SK-N-SH treated with all-trans-retinoic acid at 6 μM for 48 hours (cell line): ENCODE results near the gene PTPRF.
A peak's percentile ranks its signal among the peaks of the same experiment; 100 is the strongest.

Source experiments
- ATAC-seq: fragments of 200-7000 bp; cut with Tn5 transposase; 3 replicates; pipeline ENCODE4 v1.9.1; 2020; ENCODE audit warnings: mild to moderate bottlenecking, moderate library complexity
- CREB5 ChIP-seq: fragments of 250-450 bp; sonication (Bioruptor Pico); IDR thresholded peaks from 2 replicates; pipeline ENCODE4 v1.5.1; 2020; ENCODE audit warnings: low read depth, mild to moderate bottlenecking, moderate library complexity
- CSRNP3 ChIP-seq: fragments of 250-450 bp; sonication (Bioruptor Pico); IDR thresholded peaks from 2 replicates; pipeline ENCODE4 v1.5.1; 2021; ENCODE audit warnings: mild to moderate bottlenecking, moderate library complexity
- ESRRG ChIP-seq: fragments of 250-450 bp; sonication (Bioruptor Pico); IDR thresholded peaks from 2 replicates; pipeline ENCODE4 v1.6.1; 2021; ENCODE audit warnings: mild to moderate bottlenecking
- ISL1 ChIP-seq: fragments of 250-450 bp; sonication (Bioruptor Pico); IDR thresholded peaks from 2 replicates; pipeline ENCODE4 v2.1.2; 2022; ENCODE audit warnings: mild to moderate bottlenecking, moderate library complexity
- OSR1 ChIP-seq: fragments of 250-450 bp; sonication (Bioruptor Pico); IDR thresholded peaks from 2 replicates; pipeline ENCODE4 v1.8.0; 2022; ENCODE audit warnings: moderate library complexity, mild to moderate bottlenecking, inconsistent platforms
- PATZ1 ChIP-seq: fragments of 250-450 bp; sonication (Bioruptor Pico); IDR thresholded peaks from 2 replicates; pipeline ENCODE4 v1.8.0; 2020; ENCODE audit warnings: mild to moderate bottlenecking, moderate library complexity, borderline replicate concordance
- POU6F1 ChIP-seq: fragments of 250-450 bp; sonication (Bioruptor Pico); IDR thresholded peaks from 2 replicates; pipeline ENCODE4 v1.8.0; 2021; ENCODE audit warnings: low read depth, mild to moderate bottlenecking, moderate library complexity, borderline replicate concordance
- PPARA ChIP-seq: fragments of 250-450 bp; sonication (Bioruptor Pico); IDR thresholded peaks from 2 replicates; pipeline ENCODE4 v1.5.0; 2020; ENCODE audit warnings: mild to moderate bottlenecking, borderline replicate concordance
- RARB ChIP-seq: fragments of 250-450 bp; sonication (Bioruptor Pico); IDR thresholded peaks from 2 replicates; pipeline ENCODE4 v1.8.0; 2021; ENCODE audit warnings: mild to moderate bottlenecking, moderate library complexity
- TCF4 ChIP-seq: fragments of 250-450 bp; sonication (Bioruptor Pico); IDR thresholded peaks from 2 replicates; pipeline ENCODE4 v1.8.0; 2021; ENCODE audit warnings: mild to moderate bottlenecking, moderate library complexity, borderline replicate concordance
- TSHZ2 ChIP-seq: fragments of 250-450 bp; sonication (Bioruptor Pico); IDR thresholded peaks from 2 replicates; pipeline ENCODE4 v1.5.0; 2020; ENCODE audit warnings: mild to moderate bottlenecking, moderate library complexity
- ZC3H10 ChIP-seq: fragments of 250-450 bp; sonication (Bioruptor Pico); IDR thresholded peaks from 2 replicates; pipeline ENCODE4 v1.5.1; 2021; ENCODE audit warnings: mild to moderate bottlenecking, moderate library complexity
- ZFP3 ChIP-seq: fragments of 250-450 bp; sonication (Bioruptor Pico); IDR thresholded peaks from 2 replicates; pipeline ENCODE4 v1.5.0; 2020; ENCODE audit warnings: mild to moderate bottlenecking, moderate library complexity
- ZFP30 ChIP-seq: fragments of 450-650 bp; formaldehyde crosslinking; IDR thresholded peaks from 2 replicates; pipeline ENCODE4 v1.5.0; 2022; ENCODE audit warnings: mild to moderate bottlenecking, moderate library complexity
- ZNF70 ChIP-seq: fragments of 450-650 bp; formaldehyde crosslinking; IDR thresholded peaks from 2 replicates; pipeline ENCODE4 v1.5.0; 2020; ENCODE audit warnings: mild to moderate bottlenecking, moderate library complexity
- ZNF8 ChIP-seq: fragments of 450-650 bp; formaldehyde crosslinking; IDR thresholded peaks from 2 replicates; pipeline ENCODE4 v1.5.0; 2020; ENCODE audit warnings: mild to moderate bottlenecking, moderate library complexity

Gene PTPRF

GRCh38 chr1:43541141-43541540 is 10.5 kb downstream of the PTPRF start:
- TF ChIP-seq CSRNP3 (CRISPR knock-in tag) (no peak), ISL1 (CRISPR knock-in tag) (no peak), ZNF70 (CRISPR knock-in tag) (no peak), TSHZ2 (CRISPR knock-in tag) (no peak), ZFP30 (CRISPR knock-in tag) (no peak), RARB (CRISPR knock-in tag) (no peak), TCF4 (CRISPR knock-in tag) (no peak), OSR1 (CRISPR knock-in tag) (no peak), ZC3H10 (no peak), ZNF8 (CRISPR knock-in tag) (no peak), ZFP3 (CRISPR knock-in tag) (no peak)
- TF ChIP-seq, all 23 proteins: peak for 0
- no peak for ATAC-seq

GRCh38 chr1:43541721-43542401 is 11.2 kb downstream of the PTPRF start:
- ATAC-seq = peak; percentile 14; the same call in 2 of the 3 replicates
- no peak for TF ChIP-seq CREB5 (CRISPR knock-in tag)
- TF ChIP-seq POU6F1 = no peak
- no peak for TF ChIP-seq PATZ1 (CRISPR knock-in tag)
- no peak for TF ChIP-seq CSRNP3 (CRISPR knock-in tag)
- TF ChIP-seq PPARA (CRISPR knock-in tag) = no peak
- no peak for TF ChIP-seq TCF4 (CRISPR knock-in tag)
- no peak for TF ChIP-seq ISL1 (CRISPR knock-in tag)
- no peak for TF ChIP-seq ESRRG (CRISPR knock-in tag)
- no peak for TF ChIP-seq TSHZ2 (CRISPR knock-in tag)
- no peak for TF ChIP-seq ZC3H10
